GM18951 (cell line): Measurements from ENCODE around the gene SLC6A9.

Experiments used
- POLR2A ChIP-seq: IDR thresholded peaks from 4 replicates; pipeline ENCODE4 v1.6.1; 2011; ENCODE audit warnings: mild to moderate bottlenecking; ENCODE audit not compliant: insufficient read length, insufficient read depth; ENCODE audit errors: extremely low read depth
- in situ Hi-C: fragments of 300-500 bp; cut with MboI; formaldehyde crosslinking; loops from one replicate; pipeline ENCODE4 v1.12.0; 2022; ENCODE audit warnings: low sequenced_read_pairs, mixed read lengths, inconsistent platforms; ENCODE audit not compliant: unreplicated experiment

SLC6A9 gene

GRCh38 chr1:44016890-44017400 lies 14.3 kb downstream of the SLC6A9 start:
- in situ Hi-C loops = no loop called here
- TF ChIP-seq POLR2A = no peak

GRCh38 chr1:44016041-44016889 lies 15.0 kb downstream of the SLC6A9 start:
- in situ Hi-C loops = no loop called here
- no peak for TF ChIP-seq POLR2A

GRCh38 chr1:44015206-44015605 lies 16.1 kb downstream of the SLC6A9 start:
- TF ChIP-seq POLR2A = no peak
- in situ Hi-C loops = no loop called here

- TF ChIP-seq POLR2A = no peak
- in situ Hi-C loops = no loop called here
Measured at GRCh38 chr1:44014365-44015104, 16.7 kb downstream of the SLC6A9 start.

GRCh38 chr1:44013949-44014348 lies 17.3 kb downstream of the SLC6A9 start:
- no peak for TF ChIP-seq POLR2A
- in situ Hi-C loops = no loop called here

- in situ Hi-C loops = no loop called here
- no peak for TF ChIP-seq POLR2A
Measured at GRCh38 chr1:44012941-44013609, 18.2 kb downstream of the SLC6A9 start.

- in situ Hi-C loops = no loop called here
Measured at GRCh38 chr1:44012404-44012803, 18.9 kb downstream of the SLC6A9 start.

GRCh38 chr1:44010935-44011471 lies 20.3 kb downstream of the SLC6A9 start:
- no peak for TF ChIP-seq POLR2A
- in situ Hi-C loops = no loop called here

More at GRCh38 chr1:44012404-44012803, 18.9 kb downstream of the SLC6A9 start:
- TF ChIP-seq POLR2A = no peak

- in situ Hi-C loops = no loop called here
- TF ChIP-seq POLR2A = no peak
Measured at GRCh38 chr1:44008259-44008658, 23.0 kb downstream of the SLC6A9 start.

- no peak for TF ChIP-seq POLR2A
- in situ Hi-C loops = no loop called here
Measured at GRCh38 chr1:44002606-44003157, 28.6 kb downstream of the SLC6A9 start.

- no peak for TF ChIP-seq POLR2A
- in situ Hi-C loops = no loop called here
Measured at GRCh38 chr1:44002165-44002564, 29.1 kb downstream of the SLC6A9 start.

GRCh38 chr1:44000122-44000665 lies 31.1 kb downstream of the SLC6A9 start:
- in situ Hi-C loops = no loop called here

More at GRCh38 chr1:44000122-44000665, 31.1 kb downstream of the SLC6A9 start:
- no peak for TF ChIP-seq POLR2A
